Testis (tissue), 2 donors: ENCODE data around the gene BTN2A1.

ENCODE experiments used
- POLR2A ChIP-seq: fragments of 450-650 bp; IDR thresholded peaks from one replicate; pipeline ENCODE4 v1.6.1; 2017; ENCODE audit warnings: antibody characterized with exemption, mild to moderate bottlenecking, moderate library complexity
- TF ChIP-seq, protein P1 (sequence below), 3 experiments: fragments of 450-650 bp in 2 of 3; fragments of 200-600 bp in 1 of 3; sonication (generic) in 1 of 3; IDR thresholded peaks; one replicate each; pipeline ENCODE4 v1.5.1; 2016 to 2019; ENCODE audit warnings: antibody characterized with exemption in 3 of 3, mild to moderate bottlenecking in 2 of 3, moderate library complexity in 1 of 3

DNA sequence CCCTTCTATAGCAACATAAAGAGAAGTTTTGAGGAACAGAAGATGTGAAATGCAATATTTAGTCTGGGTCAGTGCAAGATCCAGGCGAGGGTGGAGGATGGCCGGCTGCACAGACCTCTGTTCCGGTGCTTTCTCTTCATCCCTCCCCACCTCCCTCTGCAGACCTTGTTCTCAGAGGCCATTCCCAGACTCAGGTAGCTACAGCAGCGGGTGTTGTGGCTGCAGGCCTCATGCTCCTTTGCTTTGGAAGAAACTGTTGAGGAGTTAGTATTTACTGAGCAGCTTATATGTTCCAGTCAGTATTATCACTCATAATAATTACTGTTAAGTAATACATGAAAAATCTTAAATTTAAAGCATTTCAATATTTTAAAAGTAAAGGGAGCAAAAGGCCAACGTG lies 15.8 kb upstream of the BTN2A1 start:
- TF ChIP-seq, protein P1, sequence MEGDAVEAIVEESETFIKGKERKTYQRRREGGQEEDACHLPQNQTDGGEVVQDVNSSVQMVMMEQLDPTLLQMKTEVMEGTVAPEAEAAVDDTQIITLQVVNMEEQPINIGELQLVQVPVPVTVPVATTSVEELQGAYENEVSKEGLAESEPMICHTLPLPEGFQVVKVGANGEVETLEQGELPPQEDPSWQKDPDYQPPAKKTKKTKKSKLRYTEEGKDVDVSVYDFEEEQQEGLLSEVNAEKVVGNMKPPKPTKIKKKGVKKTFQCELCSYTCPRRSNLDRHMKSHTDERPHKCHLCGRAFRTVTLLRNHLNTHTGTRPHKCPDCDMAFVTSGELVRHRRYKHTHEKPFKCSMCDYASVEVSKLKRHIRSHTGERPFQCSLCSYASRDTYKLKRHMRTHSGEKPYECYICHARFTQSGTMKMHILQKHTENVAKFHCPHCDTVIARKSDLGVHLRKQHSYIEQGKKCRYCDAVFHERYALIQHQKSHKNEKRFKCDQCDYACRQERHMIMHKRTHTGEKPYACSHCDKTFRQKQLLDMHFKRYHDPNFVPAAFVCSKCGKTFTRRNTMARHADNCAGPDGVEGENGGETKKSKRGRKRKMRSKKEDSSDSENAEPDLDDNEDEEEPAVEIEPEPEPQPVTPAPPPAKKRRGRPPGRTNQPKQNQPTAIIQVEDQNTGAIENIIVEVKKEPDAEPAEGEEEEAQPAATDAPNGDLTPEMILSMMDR (IDR thresholded peaks at IDR 0.05): no peak
- no peak for TF ChIP-seq POLR2A
